T-helper 17 cell (primary cell): ENCODE measurements around the gene MTHFD2L. TPM values are rescaled to one million over a fixed set of nuclear protein-coding genes. Genes with fewer than 3 reads are reported as not detected.
A peak's percentile ranks its signal among the peaks of the same experiment; 100 is the strongest.
"Not testable (repeated sequence)": the region's sequence is repeated elsewhere in the genome, so short reads cannot be mapped to it uniquely, and the experiment has no call there.

Experiments used
- ATAC-seq: fragments of 150-1000 bp; cut with Tn5 transposase; 2 replicates; pipeline ENCODE4 v1.10.0; 2021; ENCODE audit warnings: mild to moderate bottlenecking, moderate library complexity
- DNase-seq, 3 donors: peaks; one replicate each; pipeline versions ENCODE4 v3.0.0 to v3.0.0-alpha.2; 2020 to 2021
- H3K9me3 ChIP-seq: one replicate; pipeline ENCODE4 v1.7.0; 2013; ENCODE audit warnings: low read length, mild to moderate bottlenecking; ENCODE audit not compliant: control insufficient read depth, poor library complexity, severe bottlenecking
- H3K27ac Mint-ChIP-seq: one replicate; pipeline ENCODE4 v1.8.0; 2022; ENCODE audit warnings: mild to moderate bottlenecking, moderate library complexity, mixed read lengths
- H3K27me3 Mint-ChIP-seq: one replicate; pipeline ENCODE4 v1.8.0; 2022; ENCODE audit warnings: mixed read lengths
- H3K36me3 Mint-ChIP-seq: one replicate; pipeline ENCODE4 v1.8.0; 2022; ENCODE audit warnings: low read depth, mixed read lengths
- H3K4me1 Mint-ChIP-seq: one replicate; pipeline ENCODE4 v1.8.0; 2022; ENCODE audit warnings: mild to moderate bottlenecking, mixed read lengths
- H3K4me3 Mint-ChIP-seq: one replicate; pipeline ENCODE4 v1.8.0; 2022; ENCODE audit warnings: mild to moderate bottlenecking, moderate library complexity, mixed read lengths
- total RNA-seq, 4 donors: library from RNA in 2 of 4; stranded (reverse) in 2 of 4; gene quantifications; one replicate each; pipeline ENCODE4 v1.2.3 and lab custom pipeline; 2022 to 2026

The MTHFD2L gene
- total RNA-seq, 2 donors from 2014 or later = 6.2 to 14.5 TPM

DNA sequence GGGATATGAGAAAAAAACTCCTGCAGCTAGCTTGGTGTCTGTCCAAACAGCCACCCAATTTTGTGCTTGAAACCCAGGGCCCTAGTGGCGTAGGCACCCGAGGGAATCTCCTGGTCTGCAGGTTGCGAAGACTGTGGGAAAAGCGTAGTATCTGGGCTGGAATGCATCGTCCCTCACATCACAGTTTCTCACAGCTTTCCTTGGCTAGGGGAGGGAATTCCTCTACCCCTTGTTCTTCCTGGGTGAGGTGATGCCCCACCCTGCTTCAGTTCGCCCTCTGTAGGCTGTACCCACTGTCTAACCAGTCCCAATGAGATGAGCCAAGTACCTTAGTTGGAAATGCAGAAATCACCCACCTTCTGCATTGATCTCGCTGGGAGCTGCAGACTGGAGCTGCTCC lies 57.3 kb downstream of the MTHFD2L start:
- ATAC-seq, H3K27me3 Mint-ChIP-seq, H3K4me3 Mint-ChIP-seq, DNase-seq, H3K4me1 Mint-ChIP-seq, H3K27ac Mint-ChIP-seq, H3K9me3 ChIP-seq, H3K36me3 Mint-ChIP-seq: not testable (repeated sequence)

DNA sequence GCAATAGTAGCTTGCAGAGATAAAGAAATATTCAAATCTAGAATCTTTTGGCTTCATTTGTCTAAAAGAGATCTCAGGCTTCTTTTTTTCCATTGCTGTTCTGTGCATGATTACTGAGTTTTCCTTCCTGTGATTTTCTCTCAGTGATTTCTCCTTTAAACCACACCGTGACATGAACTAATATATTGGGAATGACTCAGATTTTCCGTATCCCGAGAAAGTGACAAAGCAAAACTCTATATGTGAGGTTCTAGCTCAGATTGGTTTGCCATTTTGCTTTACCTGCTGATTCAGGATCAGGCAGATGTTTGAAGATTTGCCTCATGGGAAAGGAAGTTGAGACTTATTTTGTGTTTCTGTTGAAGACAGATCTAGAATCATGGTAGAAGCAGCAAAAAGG lies 59.4 kb downstream of the MTHFD2L start:
- DNase-seq = no peak
- no peaks in the 10 kb centered on the region for H3K27me3 Mint-ChIP-seq
- ATAC-seq = no peak
- peaks cover 6% of the 10 kb centered on the region for H3K4me1 Mint-ChIP-seq
- H3K27ac Mint-ChIP-seq = no peak overlapping the region
- H3K36me3 Mint-ChIP-seq = no peaks in the 10 kb centered on the region
- no peaks in the 10 kb centered on the region for H3K9me3 ChIP-seq
- H3K4me3 Mint-ChIP-seq = no peak overlapping the region

DNA sequence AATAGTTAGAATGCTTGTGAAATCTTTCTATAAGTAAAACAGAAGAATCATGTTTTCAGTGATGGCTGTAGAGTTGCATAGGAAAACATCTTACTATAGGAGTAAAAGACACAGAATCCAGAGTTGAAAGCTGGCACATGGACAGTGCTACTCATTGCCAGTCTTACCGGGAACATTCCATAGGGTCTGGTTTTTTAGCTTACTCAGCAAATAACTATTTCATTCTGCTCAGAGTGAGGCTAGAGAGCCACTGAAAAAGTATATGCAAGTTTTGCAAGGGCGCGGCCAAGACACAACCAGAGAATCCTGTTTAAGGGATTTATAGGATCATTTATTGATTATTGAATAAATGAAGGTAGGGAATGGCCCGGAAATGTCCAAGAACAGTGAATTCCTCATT lies 60.3 kb downstream of the MTHFD2L start:
- Mint-ChIP-seq H3K4me1 (peaks cover 6% of the 10 kb centered on the region), H3K27ac (no peak overlapping the region), H3K36me3 (no peaks in the 10 kb centered on the region), H3K27me3 (no peaks in the 10 kb centered on the region), H3K4me3 (no peak overlapping the region)
- no peaks in the 10 kb centered on the region for H3K9me3 ChIP-seq
- DNase-seq = no peak
- ATAC-seq = no peak

DNA sequence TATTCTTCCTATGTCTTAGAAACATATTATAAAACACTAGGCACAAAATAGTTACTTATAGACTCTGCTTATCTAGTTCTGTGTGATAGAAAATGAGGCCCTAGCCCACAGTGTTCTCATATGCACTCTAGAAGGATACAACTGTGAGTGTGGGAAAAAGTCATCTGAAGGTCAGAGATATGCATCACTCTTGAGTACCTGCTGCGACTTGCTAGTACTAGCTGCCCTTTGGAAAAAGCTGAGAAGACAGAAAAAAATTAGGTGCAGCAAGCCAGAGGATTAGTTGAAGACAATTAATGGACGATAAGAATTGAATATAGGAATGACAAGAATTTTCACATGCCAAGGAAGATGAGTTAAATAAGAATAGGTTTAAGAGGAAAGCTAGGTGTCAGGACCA lies 61.3 kb downstream of the MTHFD2L start:
- no peaks in the 10 kb centered on the region for H3K9me3 ChIP-seq
- Mint-ChIP-seq H3K4me3 (no peak overlapping the region), H3K36me3 (no peaks in the 10 kb centered on the region), H3K27me3 (no peaks in the 10 kb centered on the region), H3K27ac (no peak overlapping the region), H3K4me1 (peaks cover 6% of the 10 kb centered on the region)
- DNase-seq = no peak
- ATAC-seq = no peak

- ATAC-seq (no peak), DNase-seq (no peak)
- no peaks in the 10 kb centered on the region for H3K9me3 ChIP-seq
- Mint-ChIP-seq H3K27ac (no peak overlapping the region), H3K4me3 (no peak overlapping the region), H3K4me1 (peaks cover 6% of the 10 kb centered on the region), H3K36me3 (peaks cover 2% of the 10 kb centered on the region), H3K27me3 (no peaks in the 10 kb centered on the region)
These were observed 65.2 kb downstream of the MTHFD2L start for GRCh38 chr4:74223098-74223497.

DNA sequence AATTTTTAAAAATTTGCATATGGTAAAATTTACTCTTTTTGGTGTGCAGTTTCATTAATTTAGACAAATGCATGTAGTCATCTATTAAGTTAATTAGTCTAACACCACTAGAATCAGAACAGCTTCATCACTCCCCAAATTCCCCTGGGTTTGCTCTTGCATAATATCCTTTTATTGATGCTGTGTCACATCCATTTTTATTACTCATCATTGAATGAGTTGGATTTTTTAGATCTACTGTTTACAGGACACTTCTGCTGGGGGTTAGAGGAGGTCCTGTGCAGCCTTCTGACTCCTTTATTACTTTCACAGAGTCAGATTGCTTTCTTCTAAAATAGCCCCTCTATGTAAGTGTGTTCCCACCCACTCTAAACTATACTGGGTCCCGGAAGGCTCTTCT lies 65.9 kb downstream of the MTHFD2L start:
- no peak for ATAC-seq
- no peak overlapping the region for H3K4me3 Mint-ChIP-seq
- no peak overlapping the region for H3K27ac Mint-ChIP-seq
- H3K4me1 Mint-ChIP-seq = peaks cover 9% of the 10 kb centered on the region
- no peaks in the 10 kb centered on the region for H3K27me3 Mint-ChIP-seq
- peaks cover 2% of the 10 kb centered on the region for H3K36me3 Mint-ChIP-seq
- H3K9me3 ChIP-seq = no peaks in the 10 kb centered on the region
- DNase-seq = no peak

DNA sequence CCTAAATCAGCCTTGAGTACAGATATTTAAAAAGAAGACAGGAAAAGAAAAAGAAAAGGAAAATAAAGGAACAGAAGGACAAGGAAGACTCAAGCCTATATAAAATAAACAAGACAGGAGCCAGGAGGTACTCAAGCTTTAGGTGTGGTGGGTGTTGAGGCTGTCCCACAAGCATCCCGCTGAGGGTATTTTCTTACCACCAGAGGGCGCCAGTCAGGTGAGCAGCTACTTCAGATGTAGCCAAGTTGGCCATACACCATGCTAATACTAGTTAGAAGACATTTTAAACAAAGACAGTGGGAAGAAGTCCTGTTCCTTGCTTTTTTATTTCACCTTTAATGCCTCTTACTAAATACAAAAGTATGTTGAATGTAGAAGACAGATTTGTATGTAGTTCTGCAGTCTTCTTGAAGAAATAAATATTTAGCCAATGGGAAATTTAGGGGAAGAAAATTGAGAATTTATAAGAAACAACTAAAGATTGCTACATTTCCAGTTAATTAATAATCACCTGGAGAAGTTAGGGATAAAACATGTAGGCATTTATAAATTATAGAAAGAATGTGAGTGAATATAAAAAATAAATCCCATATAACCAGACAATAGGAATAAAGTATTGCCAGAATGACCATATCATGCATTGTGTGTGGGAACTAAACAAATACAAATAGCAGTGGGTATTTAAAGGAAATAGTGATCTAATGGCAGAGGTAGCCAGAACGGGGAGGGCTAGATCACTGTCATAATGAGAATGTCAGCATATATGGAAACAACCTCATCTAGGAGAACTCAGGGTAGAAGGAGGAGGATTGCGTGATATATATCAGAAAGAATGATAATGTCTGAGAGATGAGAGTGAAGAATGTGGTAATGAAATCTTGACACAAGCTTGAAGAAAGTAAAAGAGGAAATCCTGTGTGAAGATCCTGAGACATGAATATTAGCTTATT lies 71.0 kb downstream of the MTHFD2L start:
- Mint-ChIP-seq H3K4me1 (peaks cover 3% of the 10 kb centered on the region), H3K4me3 (no peak overlapping the region), H3K27ac (no peak overlapping the region), H3K27me3 (no peaks in the 10 kb centered on the region), H3K36me3 (peaks cover 2% of the 10 kb centered on the region)
- DNase-seq (peak; percentile 18 to 63 (median 22)), ATAC-seq (peak; percentile 81)
- no peaks in the 10 kb centered on the region for H3K9me3 ChIP-seq

GRCh38 chr4:74230902-74231499 lies 73.1 kb downstream of the MTHFD2L start:
- no peaks in the 10 kb centered on the region for H3K36me3 Mint-ChIP-seq
- no peaks in the 10 kb centered on the region for H3K9me3 ChIP-seq
- no peaks in the 10 kb centered on the region for H3K27me3 Mint-ChIP-seq
- DNase-seq (no peak), ATAC-seq (peak; percentile 42)
- H3K4me3 Mint-ChIP-seq = no peak overlapping the region
- no peak overlapping the region for H3K27ac Mint-ChIP-seq
- peaks cover 3% of the 10 kb centered on the region for H3K4me1 Mint-ChIP-seq

GRCh38 chr4:74235135-74235534 lies 77.2 kb downstream of the MTHFD2L start:
- Mint-ChIP-seq H3K4me3 (no peak overlapping the region), H3K27me3 (no peaks in the 10 kb centered on the region), H3K27ac (no peak overlapping the region), H3K36me3 (no peaks in the 10 kb centered on the region), H3K4me1 (no peaks in the 10 kb centered on the region)
- no peak for DNase-seq
- no peak for ATAC-seq
- H3K9me3 ChIP-seq = no peaks in the 10 kb centered on the region

DNA sequence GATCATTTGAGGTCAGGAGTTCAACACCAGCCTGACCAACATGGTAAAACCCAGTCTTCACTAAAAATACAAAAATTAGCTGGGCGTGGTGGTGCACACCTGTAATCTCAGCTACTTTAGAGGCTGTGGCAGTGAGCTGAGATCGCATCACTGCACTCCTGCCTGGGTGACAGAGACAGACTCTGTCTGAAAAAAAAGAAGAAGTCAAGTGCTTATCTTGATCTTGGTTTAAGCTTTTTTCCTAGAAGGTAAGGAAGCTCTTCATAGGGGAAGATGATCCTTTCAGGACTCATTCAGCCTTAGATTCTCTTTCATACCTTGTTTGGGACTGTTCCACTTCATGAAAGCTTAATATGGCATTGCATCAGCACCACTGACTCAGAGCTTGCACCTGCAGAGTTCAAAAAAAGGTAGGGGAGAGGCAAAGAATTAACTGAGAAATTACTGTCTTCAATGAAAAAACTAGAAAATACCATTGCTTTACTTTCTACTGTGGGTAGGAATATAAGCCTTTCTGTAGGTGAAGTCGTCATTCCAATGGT lies 79.6 kb downstream of the MTHFD2L start:
- H3K9me3 ChIP-seq = no peaks in the 10 kb centered on the region
- ATAC-seq (no peak), DNase-seq (no peak)
- Mint-ChIP-seq H3K27ac (no peak overlapping the region), H3K36me3 (no peaks in the 10 kb centered on the region), H3K27me3 (no peaks in the 10 kb centered on the region), H3K4me3 (no peak overlapping the region), H3K4me1 (no peaks in the 10 kb centered on the region)

GRCh38 chr4:74244049-74244448 lies 86.1 kb downstream of the MTHFD2L start:
- H3K27ac Mint-ChIP-seq = no peak overlapping the region
- no peak for DNase-seq
- H3K27me3 Mint-ChIP-seq = no peaks in the 10 kb centered on the region
- H3K4me1 Mint-ChIP-seq = no peaks in the 10 kb centered on the region
- H3K36me3 Mint-ChIP-seq = peaks cover 2% of the 10 kb centered on the region
- H3K9me3 ChIP-seq = no peaks in the 10 kb centered on the region
- no peak overlapping the region for H3K4me3 Mint-ChIP-seq
- no peak for ATAC-seq

GRCh38 chr4:74252933-74253332 lies 95.0 kb downstream of the MTHFD2L start:
- DNase-seq = no peak
- ATAC-seq = no peak
- no peak overlapping the region for H3K27ac Mint-ChIP-seq
- no peak overlapping the region for H3K4me3 Mint-ChIP-seq
- no peaks in the 10 kb centered on the region for H3K36me3 Mint-ChIP-seq
- H3K4me1 Mint-ChIP-seq = no peaks in the 10 kb centered on the region
- no peaks in the 10 kb centered on the region for H3K27me3 Mint-ChIP-seq
- no peaks in the 10 kb centered on the region for H3K9me3 ChIP-seq

GRCh38 chr4:74254386-74254785 lies 96.5 kb downstream of the MTHFD2L start:
- no peaks in the 10 kb centered on the region for H3K4me1 Mint-ChIP-seq
- H3K36me3 Mint-ChIP-seq = no peaks in the 10 kb centered on the region
- no peaks in the 10 kb centered on the region for H3K27me3 Mint-ChIP-seq
- no peaks in the 10 kb centered on the region for H3K9me3 ChIP-seq
- ATAC-seq (no peak), DNase-seq (no peak)
- H3K4me3 Mint-ChIP-seq = no peak overlapping the region
- no peak overlapping the region for H3K27ac Mint-ChIP-seq
